PFSK-1 (cell line): ENCODE data around the gene GNPTAB.

ENCODE experiments used
- POLR2AphosphoS5 ChIP-seq: IDR thresholded peaks from 2 replicates; pipeline ENCODE4 v1.6.1; 2012; ENCODE audit warnings: low read depth, mild to moderate bottlenecking, control low read depth, low read length, moderate library complexity
- SIN3A ChIP-seq: IDR thresholded peaks from 2 replicates; pipeline ENCODE4 v1.6.1; 2012; ENCODE audit warnings: mild to moderate bottlenecking, low read length, moderate library complexity, borderline replicate concordance; ENCODE audit not compliant: insufficient read depth

DNA sequence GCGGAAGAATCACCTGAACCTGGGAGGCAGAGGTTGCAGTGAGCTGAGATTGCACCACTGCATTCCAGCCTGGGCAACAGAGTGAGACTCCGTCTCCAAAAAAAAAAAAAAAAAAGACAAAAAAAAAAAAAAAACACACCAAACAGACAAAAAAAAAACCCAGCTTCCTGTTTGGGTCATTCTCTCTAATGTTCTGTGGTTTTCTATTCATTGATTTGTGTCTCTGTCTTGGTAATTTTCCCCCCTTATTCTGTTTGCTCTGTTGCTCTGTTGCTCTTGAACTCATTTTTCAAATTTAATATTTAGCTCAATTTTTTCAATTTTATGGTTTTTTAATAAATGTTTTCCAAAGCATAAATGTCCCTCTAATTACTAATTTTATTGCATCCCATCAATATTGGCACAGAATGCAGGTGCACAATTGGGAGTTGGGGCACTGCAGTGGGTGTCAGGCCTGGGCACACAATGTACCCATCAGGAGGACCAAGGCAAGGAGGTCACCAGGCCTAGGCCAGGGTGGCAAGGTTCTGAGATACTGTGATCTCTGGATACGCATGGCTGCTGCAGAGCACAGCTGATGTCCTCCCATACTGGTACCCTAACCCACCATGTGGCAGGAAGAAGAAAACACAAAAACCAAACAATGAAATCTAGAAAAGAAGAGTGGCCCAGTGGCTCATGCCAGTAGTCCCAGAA, 8.0 kb upstream of the GNPTAB start:
- no peak for TF ChIP-seq POLR2AphosphoS5
- TF ChIP-seq SIN3A: no peak
